Neural cell (in vitro differentiated cells): Measurements from ENCODE around the gene ENDOU.

Source experiments
- CTCF ChIP-seq: fragments of 450-650 bp; IDR thresholded peaks from 2 replicates; pipeline ENCODE4 v1.5.1; 2014; ENCODE audit warnings: antibody characterized with exemption, mild to moderate bottlenecking, moderate library complexity; ENCODE audit not compliant: poor library complexity, severe bottlenecking
- EZH2 ChIP-seq: fragments of 200-600, 300-800 bp; shearing (Covaris generic), sonication (generic); IDR thresholded peaks from 2 replicates; pipeline ENCODE4 v1.6.1; 2014; ENCODE audit warnings: antibody characterized with exemption, low read length, borderline replicate concordance, mild to moderate bottlenecking; ENCODE audit not compliant: insufficient read depth, poor library complexity, severe bottlenecking
- POLR2AphosphoS5 ChIP-seq: IDR thresholded peaks from 2 replicates; pipeline ENCODE4 v1.6.1; 2012

- TF ChIP-seq EZH2 = no peak
- no peak for TF ChIP-seq POLR2AphosphoS5
- peak; percentile 87 for TF ChIP-seq CTCF
Measured at GRCh38 chr12:47686645-47687240, 38.5 kb downstream of the ENDOU start.
